HepG2 (cell line): Measurements from ENCODE around the gene NAA38. TPM values are rescaled to one million over a fixed set of nuclear protein-coding genes. Genes with fewer than 3 reads are reported as not detected.

ENCODE experiments used
- ARNT ChIP-seq: fragments of 450-650 bp; IDR thresholded peaks from 2 replicates; pipeline ENCODE4 v1.6.1; 2017
- FOXA3 ChIP-seq: IDR thresholded peaks from 2 replicates; pipeline ENCODE4 v1.6.1; 2016; ENCODE audit warnings: missing genetic modification reagents, missing compliant biosample characterization
- HNRNPK ChIP-seq: fragments of 200-400 bp; formaldehyde crosslinking; IDR thresholded peaks from 2 replicates; pipeline ENCODE4 v1.6.1; 2018; ENCODE audit warnings: low read length, low read depth, moderate library complexity, mild to moderate bottlenecking; ENCODE audit not compliant: poor library complexity, severe bottlenecking
- IKZF4 ChIP-seq: sonication (generic); formaldehyde crosslinking; IDR thresholded peaks from 2 replicates; pipeline ENCODE4 v1.5.1; 2020; ENCODE audit warnings: borderline replicate concordance, mild to moderate bottlenecking, low read depth, missing genetic modification reagents; ENCODE audit errors: not compliant biosample characterization
- MXD1 ChIP-seq: sonication (generic); formaldehyde crosslinking; IDR thresholded peaks from 2 replicates; pipeline ENCODE4 v1.4.0; 2020; ENCODE audit warnings: mild to moderate bottlenecking, missing genetic modification reagents
- MYC ChIP-seq: sonication (generic); formaldehyde crosslinking; IDR thresholded peaks from 2 replicates; pipeline ENCODE4 v1.9.0; 2021; ENCODE audit warnings: missing genetic modification reagents, borderline replicate concordance
- NFKB2 ChIP-seq: sonication (generic); formaldehyde crosslinking; IDR thresholded peaks from 2 replicates; pipeline ENCODE4 v1.4.0; 2020; ENCODE audit warnings: missing genetic modification reagents, borderline replicate concordance
- NR3C1 ChIP-seq: sonication (generic); formaldehyde crosslinking; IDR thresholded peaks from 2 replicates; pipeline ENCODE4 v1.4.0; 2020; ENCODE audit warnings: missing genetic modification reagents
- PLRG1 ChIP-seq: fragments of 450-650 bp; conservative IDR thresholded peaks from 2 replicates; pipeline ENCODE4 v1.6.1; 2016
- RXRA ChIP-seq: sonication (generic); formaldehyde crosslinking; IDR thresholded peaks from 2 replicates; pipeline ENCODE4 v1.5.1; 2020; ENCODE audit warnings: missing genetic modification reagents
- SAP130 ChIP-seq: IDR thresholded peaks from 2 replicates; pipeline ENCODE4 v1.6.1; 2016; ENCODE audit warnings: low read depth
- TFAP4 ChIP-seq: sonication (generic); IDR thresholded peaks from 2 replicates; pipeline ENCODE4 v1.6.1; 2016; ENCODE audit warnings: low read depth, borderline replicate concordance
- WIZ ChIP-seq: sonication (generic); formaldehyde crosslinking; IDR thresholded peaks from 2 replicates; pipeline ENCODE4 v1.5.1; 2020; ENCODE audit warnings: mild to moderate bottlenecking, missing genetic modification reagents
- YEATS4 ChIP-seq: sonication (generic); formaldehyde crosslinking; IDR thresholded peaks from 2 replicates; pipeline ENCODE4 v1.4.0; 2020; ENCODE audit warnings: missing genetic modification reagents, borderline replicate concordance
- ZBED4 ChIP-seq: sonication (generic); formaldehyde crosslinking; IDR thresholded peaks from 2 replicates; pipeline ENCODE4 v1.4.0; 2020; ENCODE audit warnings: missing genetic modification reagents, borderline replicate concordance
- ZBTB7B ChIP-seq: sonication (generic); formaldehyde crosslinking; IDR thresholded peaks from 2 replicates; pipeline ENCODE4 v1.4.0; 2020; ENCODE audit warnings: missing genetic modification reagents
- ZC3H4 ChIP-seq: sonication (generic); formaldehyde crosslinking; IDR thresholded peaks from 2 replicates; pipeline ENCODE4 v1.4.0; 2020; ENCODE audit warnings: missing genetic modification reagents, borderline replicate concordance
- ZFP37 ChIP-seq: sonication (generic); formaldehyde crosslinking; IDR thresholded peaks from 2 replicates; pipeline ENCODE4 v1.4.0; 2020; ENCODE audit warnings: missing genetic modification reagents, borderline replicate concordance
- ZNF121 ChIP-seq: sonication (generic); formaldehyde crosslinking; IDR thresholded peaks from 2 replicates; pipeline ENCODE4 v1.5.0; 2020; ENCODE audit warnings: mild to moderate bottlenecking, missing genetic modification reagents
- ZNF143 ChIP-seq: sonication (generic); formaldehyde crosslinking; IDR thresholded peaks from 2 replicates; pipeline ENCODE4 v1.4.0; 2020; ENCODE audit warnings: missing genetic modification reagents
- ZNF362 ChIP-seq: sonication (generic); formaldehyde crosslinking; IDR thresholded peaks from 2 replicates; pipeline ENCODE4 v1.4.0; 2020; ENCODE audit warnings: missing genetic modification reagents, mild to moderate bottlenecking, borderline replicate concordance
- ZNF569 ChIP-seq: sonication (generic); formaldehyde crosslinking; IDR thresholded peaks from 2 replicates; pipeline ENCODE4 v1.5.0; 2020; ENCODE audit warnings: mild to moderate bottlenecking, missing genetic modification reagents, moderate library complexity, borderline replicate concordance
- ZNF749 ChIP-seq: sonication (generic); formaldehyde crosslinking; IDR thresholded peaks from 2 replicates; pipeline ENCODE4 v1.8.0; 2022; ENCODE audit warnings: mild to moderate bottlenecking, missing genetic modification reagents, moderate library complexity, borderline replicate concordance
- ZNF780A ChIP-seq: sonication (generic); formaldehyde crosslinking; IDR thresholded peaks from 2 replicates; pipeline ENCODE4 v1.8.0; 2022; ENCODE audit warnings: mild to moderate bottlenecking, missing genetic modification reagents, moderate library complexity
- polyA plus RNA-seq, 8 experiments: library from polyadenylated mRNA; depleted of rRNA in 3 of 8; stranded (reverse) in 7 of 8; unstranded in 1 of 8; fragments of >200 nt; fragmentation: Illumina TruSeq in 4 of 8; extraction: Trizol in 4 of 8; gene quantifications; 2 replicates each; pipeline versions ENCODE4 v1.2.1 to v1.2.3, GENCODE V29; 2011 to 2016; ENCODE audit warnings: low read depth in 4 of 8, missing spikeins in 1 of 8, mixed read lengths in 1 of 8; ENCODE audit not compliant: insufficient read depth in 1 of 8
- total RNA-seq, 5 experiments: library from RNA; depleted of rRNA; stranded (reverse); fragments of >200 nt; fragmentation: Illumina TruSeq; extraction: Trizol; gene quantifications; 2 replicates each; pipeline ENCODE4 v1.2.3, GENCODE V29; 2016; ENCODE audit warnings: low read depth in 1 of 5

Gene NAA38
- total and polyA plus RNA-seq, 2 of the 13 experiments (the other 11 are each of a cell fraction or from before 2014, with no cell fraction given) = 46.9 to 91.6 TPM

GRCh38 chr17:7842380-7843256 is 14.7 kb downstream of the NAA38 start (continued):
- TF ChIP-seq ZNF362 (CRISPR knock-in tag) (no peak), ZNF749 (CRISPR knock-in tag) (peak; percentile 67; the same call in 1 of the 2 replicates), NFKB2 (0 out of 2 replicates have a peak, but pooled peaks have one; percentile 16), ZNF121 (CRISPR knock-in tag) (no peak), MXD1 (no peak), ZNF143 (no peak), ARNT (no peak), YEATS4 (CRISPR knock-in tag) (no peak; the same call in 1 of the 2 replicates), ZBED4 (CRISPR knock-in tag) (no peak), TFAP4 (0 out of 2 replicates have a peak, but pooled peaks have one; percentile 30), ZNF569 (CRISPR knock-in tag) (no peak), ZBTB7B (CRISPR knock-in tag) (no peak; the same call in 1 of the 2 replicates), ZFP37 (no peak), ZNF780A (CRISPR knock-in tag) (no peak), NR3C1 (no peak), HNRNPK (peak; percentile 6), PLRG1 (no peak), FOXA3 (CRISPR knock-in tag) (no peak), ZC3H4 (CRISPR knock-in tag) (no peak; the same call in 1 of the 2 replicates), MYC (CRISPR knock-in tag) (no peak; the same call in 1 of the 2 replicates), RXRA (CRISPR knock-in tag) (no peak), SAP130 (CRISPR knock-in tag) (peak; percentile 2; the same call in 1 of the 2 replicates), WIZ (CRISPR knock-in tag) (0 out of 2 replicates have a peak, but pooled peaks have one; percentile 16), IKZF4 (no peak)
